Measurements from ENCODE around the gene PACSIN1. TPM values are rescaled to one million over a fixed set of nuclear protein-coding genes. Genes with fewer than 3 reads are reported as not detected.

PACSIN1 gene
- total RNA-seq, 1 donor from 2014 or later = 0.11 TPM

DNA sequence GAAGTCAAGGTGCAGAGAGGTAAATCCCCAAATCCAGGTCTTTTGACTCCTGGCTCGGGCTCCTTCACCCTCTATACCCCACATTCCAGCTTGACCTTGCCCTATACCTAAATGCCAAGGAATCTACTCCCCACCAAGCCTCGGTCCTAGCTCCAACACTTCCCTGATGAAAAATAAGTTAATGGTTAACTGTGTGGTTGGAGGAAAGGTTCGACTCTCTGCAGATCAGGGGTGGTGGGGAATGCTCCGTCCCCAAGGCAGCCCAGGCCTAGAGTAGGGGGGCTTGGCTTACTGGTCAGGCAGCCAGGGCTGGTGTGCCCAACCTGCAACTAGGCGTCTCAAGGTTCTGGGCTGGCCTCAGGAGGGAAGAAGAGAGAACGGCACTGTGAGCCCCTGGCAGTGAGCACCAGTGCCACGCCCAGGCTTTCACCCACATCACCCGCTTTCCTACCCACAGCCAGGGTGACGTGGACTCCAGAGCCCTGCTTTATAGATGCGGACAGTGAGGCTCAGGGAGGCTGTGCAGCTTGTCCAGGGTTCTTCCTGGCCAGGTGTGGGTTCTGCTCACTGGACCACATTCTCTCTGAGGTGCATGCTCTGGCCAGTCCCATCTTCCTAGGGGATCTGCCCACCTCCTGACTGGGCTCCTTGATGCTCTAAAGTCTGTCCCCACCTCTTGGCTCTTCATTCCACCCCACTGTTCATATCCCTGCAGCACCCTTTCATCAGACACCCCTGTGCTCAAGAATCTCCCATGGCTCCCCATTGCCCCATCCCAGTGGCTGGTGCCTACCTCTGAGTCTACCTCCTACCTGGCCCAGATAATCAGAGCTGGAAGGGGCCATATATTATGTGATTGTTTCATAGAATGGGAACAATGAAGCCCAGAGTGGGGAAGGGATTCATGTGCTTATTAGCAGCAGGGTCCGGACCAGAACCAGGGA lies 82.1 kb downstream of the PACSIN1 start:
- no peaks in the 10 kb centered on the region for H3K4me1 Mint-ChIP-seq
- ATAC-seq (ENCODE audit: low read depth) (no peak), DNase-seq (no peak)
- no peaks in the 10 kb centered on the region for H3K9me3 Mint-ChIP-seq
- H3K27ac Mint-ChIP-seq = no peak overlapping the region
- no peaks in the 10 kb centered on the region for H3K36me3 Mint-ChIP-seq (ENCODE audit: low read depth)
- no peak overlapping the region for H3K4me3 Mint-ChIP-seq
- TF ChIP-seq, protein P1, sequence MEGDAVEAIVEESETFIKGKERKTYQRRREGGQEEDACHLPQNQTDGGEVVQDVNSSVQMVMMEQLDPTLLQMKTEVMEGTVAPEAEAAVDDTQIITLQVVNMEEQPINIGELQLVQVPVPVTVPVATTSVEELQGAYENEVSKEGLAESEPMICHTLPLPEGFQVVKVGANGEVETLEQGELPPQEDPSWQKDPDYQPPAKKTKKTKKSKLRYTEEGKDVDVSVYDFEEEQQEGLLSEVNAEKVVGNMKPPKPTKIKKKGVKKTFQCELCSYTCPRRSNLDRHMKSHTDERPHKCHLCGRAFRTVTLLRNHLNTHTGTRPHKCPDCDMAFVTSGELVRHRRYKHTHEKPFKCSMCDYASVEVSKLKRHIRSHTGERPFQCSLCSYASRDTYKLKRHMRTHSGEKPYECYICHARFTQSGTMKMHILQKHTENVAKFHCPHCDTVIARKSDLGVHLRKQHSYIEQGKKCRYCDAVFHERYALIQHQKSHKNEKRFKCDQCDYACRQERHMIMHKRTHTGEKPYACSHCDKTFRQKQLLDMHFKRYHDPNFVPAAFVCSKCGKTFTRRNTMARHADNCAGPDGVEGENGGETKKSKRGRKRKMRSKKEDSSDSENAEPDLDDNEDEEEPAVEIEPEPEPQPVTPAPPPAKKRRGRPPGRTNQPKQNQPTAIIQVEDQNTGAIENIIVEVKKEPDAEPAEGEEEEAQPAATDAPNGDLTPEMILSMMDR (IDR thresholded peaks at IDR 0.05) = no peak
- ChIA-PET POLR2A (no interaction called here), CTCF (no interaction called here)
- intact Hi-C loops (cut with micrococcal nuclease) = no loop called here
- H3K27me3 Mint-ChIP-seq = peaks cover 2% of the 10 kb centered on the region

GRCh38 chr6:34549026-34549803 lies 83.3 kb downstream of the PACSIN1 start:
- DNase-seq (no peak), ATAC-seq (ENCODE audit: low read depth) (no peak)
- TF ChIP-seq, protein P1 (IDR thresholded peaks at IDR 0.05) = no peak
- no peaks in the 10 kb centered on the region for H3K36me3 Mint-ChIP-seq (ENCODE audit: low read depth)
- no peak overlapping the region for H3K27ac Mint-ChIP-seq
- H3K27me3 Mint-ChIP-seq = peaks cover 2% of the 10 kb centered on the region
- no peak overlapping the region for H3K4me3 Mint-ChIP-seq
- H3K9me3 Mint-ChIP-seq = no peaks in the 10 kb centered on the region
- peaks cover 4% of the 10 kb centered on the region for H3K4me1 Mint-ChIP-seq
- intact Hi-C loops (cut with micrococcal nuclease) = no loop called here
- ChIA-PET POLR2A (no interaction called here), CTCF (no interaction called here)

GRCh38 chr6:34549804-34550202 lies 83.9 kb downstream of the PACSIN1 start:
- intact Hi-C loops (cut with micrococcal nuclease) = no loop called here
- Mint-ChIP-seq H3K36me3 (ENCODE audit: low read depth) (no peaks in the 10 kb centered on the region), H3K9me3 (no peaks in the 10 kb centered on the region)

DNA sequence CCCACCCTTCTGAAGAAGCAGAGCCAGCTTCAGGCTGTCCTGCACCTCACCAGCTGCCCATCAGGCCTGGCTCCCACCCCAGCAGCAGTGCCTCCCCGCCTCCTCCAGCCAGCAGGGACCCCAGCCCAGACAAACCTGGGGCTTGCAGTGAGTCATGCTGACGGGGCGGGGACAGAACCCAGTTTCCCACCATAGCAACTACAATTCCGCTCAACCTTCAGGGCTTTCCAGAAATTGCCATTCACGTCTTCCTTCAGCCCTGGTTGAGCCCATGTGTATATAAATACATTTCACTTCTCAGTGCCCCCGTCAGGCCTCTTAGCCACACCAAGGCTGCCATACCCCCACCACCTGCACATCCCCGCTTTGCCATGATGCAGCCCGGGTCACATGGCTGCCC lies 85.8 kb downstream of the PACSIN1 start:
- TF ChIP-seq, protein P1 (IDR thresholded peaks at IDR 0.05) = no peak
- ChIA-PET POLR2A (no interaction called here), CTCF (no interaction called here)
- no peak overlapping the region for H3K4me3 Mint-ChIP-seq
- ATAC-seq (ENCODE audit: low read depth) (no peak), DNase-seq (no peak)
- H3K9me3 Mint-ChIP-seq = no peaks in the 10 kb centered on the region
- H3K4me1 Mint-ChIP-seq = peaks cover 4% of the 10 kb centered on the region
- H3K27ac Mint-ChIP-seq = no peak overlapping the region
- intact Hi-C loops (cut with micrococcal nuclease) = no loop called here
- H3K27me3 Mint-ChIP-seq = peaks cover 2% of the 10 kb centered on the region
- H3K36me3 Mint-ChIP-seq (ENCODE audit: low read depth) = no peaks in the 10 kb centered on the region

More at GRCh38 chr6:34549804-34550202, 83.9 kb downstream of the PACSIN1 start:
- Mint-ChIP-seq H3K4me1 (peaks cover 4% of the 10 kb centered on the region), H3K4me3 (no peak overlapping the region), H3K27ac (no peak overlapping the region), H3K27me3 (peaks cover 2% of the 10 kb centered on the region)
- ChIA-PET CTCF (no interaction called here), POLR2A (no interaction called here)
- DNase-seq (no peak), ATAC-seq (ENCODE audit: low read depth) (no peak)
- TF ChIP-seq, protein P1 (IDR thresholded peaks at IDR 0.05) = no peak

DNA sequence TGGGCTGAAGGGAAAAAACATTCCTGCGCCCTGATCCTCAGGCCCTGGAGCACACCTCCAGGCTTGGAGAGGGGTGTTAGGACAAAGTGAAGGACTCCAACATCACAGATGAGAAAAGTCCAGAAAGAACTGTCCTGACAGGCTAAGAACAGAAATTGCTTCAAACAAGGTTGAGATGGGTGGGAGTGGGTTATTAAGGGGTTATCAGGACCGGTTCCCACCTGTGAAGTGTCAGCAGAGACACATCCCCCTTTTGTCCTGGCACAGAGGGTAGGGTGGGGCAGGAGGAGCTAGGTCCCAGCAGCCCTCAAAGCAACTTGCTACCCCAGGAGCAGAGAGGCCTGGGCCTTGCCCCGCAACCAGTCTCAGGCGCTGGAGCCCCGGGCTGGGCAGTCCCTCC lies 86.7 kb downstream of the PACSIN1 start:
- ChIA-PET CTCF (no interaction called here), POLR2A (no interaction called here)
- Mint-ChIP-seq H3K9me3 (no peaks in the 10 kb centered on the region), H3K36me3 (ENCODE audit: low read depth) (no peaks in the 10 kb centered on the region), H3K27ac (no peak overlapping the region), H3K4me3 (no peak overlapping the region), H3K27me3 (peaks cover 2% of the 10 kb centered on the region), H3K4me1 (peaks cover 4% of the 10 kb centered on the region)
- DNase-seq (no peak), ATAC-seq (ENCODE audit: low read depth) (no peak)
- TF ChIP-seq, protein P1 (IDR thresholded peaks at IDR 0.05) = no peak
- intact Hi-C loops (cut with micrococcal nuclease) = no loop called here
